Loucy (cell line): ENCODE data around the gene ATXN7L3.

Experiments used
- H2AFZ ChIP-seq: fragments of 200-600 bp; sonication (generic); 2 replicates; pipeline ENCODE4 v1.6.0; 2016; ENCODE audit warnings: antibody characterized with exemption, mild to moderate bottlenecking, low read length, moderate library complexity
- H3F3A ChIP-seq: fragments of 200-600 bp; 2 replicates; pipeline ENCODE4 v1.6.0; 2016; ENCODE audit warnings: antibody characterized with exemption, low read depth, mild to moderate bottlenecking
- H3K27me3 ChIP-seq: fragments of 200-600 bp; sonication (generic); 2 replicates; pipeline ENCODE4 v1.6.1; 2014; ENCODE audit warnings: low read length, mild to moderate bottlenecking; ENCODE audit not compliant: insufficient read depth, poor library complexity, severe bottlenecking
- H3K36me3 ChIP-seq: fragments of 200-600 bp; sonication (generic); 2 replicates; pipeline ENCODE4 v1.6.1; 2016; ENCODE audit warnings: low read length; ENCODE audit not compliant: insufficient read depth
- H3K4me1 ChIP-seq: fragments of 200-600 bp; sonication (generic); 2 replicates; pipeline ENCODE4 v1.5.1; 2014; ENCODE audit warnings: low read length, mild to moderate bottlenecking; ENCODE audit not compliant: insufficient read depth, poor library complexity, severe bottlenecking
- H3K4me2 ChIP-seq: fragments of 200-600 bp; sonication (generic); 2 replicates; pipeline ENCODE4 v1.6.0; 2014; ENCODE audit warnings: antibody characterized with exemption, low read length, low read depth, mild to moderate bottlenecking; ENCODE audit not compliant: poor library complexity, severe bottlenecking
- H3K4me3 ChIP-seq: fragments of 200-600 bp; sonication (generic); 2 replicates; pipeline ENCODE4 v1.5.1; 2014; ENCODE audit warnings: low read length, mild to moderate bottlenecking, mixed read lengths; ENCODE audit not compliant: poor library complexity, severe bottlenecking
- H3K79me2 ChIP-seq: fragments of 200-600 bp; sonication (generic); 2 replicates; pipeline ENCODE4 v1.6.1; 2014; ENCODE audit warnings: low read length; ENCODE audit not compliant: insufficient read depth
- H3K9ac ChIP-seq: fragments of 200-600 bp; sonication (generic); 2 replicates; pipeline ENCODE4 v1.6.0; 2014; ENCODE audit warnings: mild to moderate bottlenecking, low read depth, low read length, moderate library complexity; ENCODE audit not compliant: poor library complexity, severe bottlenecking
- H3K9me2 ChIP-seq: fragments of 200-600 bp; sonication (generic); replicated peaks from 2 replicates; pipeline ENCODE4 v1.6.1; 2016; ENCODE audit warnings: low read depth, low read length, mixed read lengths
- H3K9me3 ChIP-seq: fragments of 200-600 bp; sonication (generic); 2 replicates; pipeline ENCODE4 v1.6.1; 2014; ENCODE audit warnings: mild to moderate bottlenecking, antibody characterized with exemption, low read length, low read depth; ENCODE audit not compliant: insufficient read depth
- H4K20me1 ChIP-seq: fragments of 200-600 bp; sonication (generic); 2 replicates; pipeline ENCODE4 v1.6.0; 2014; ENCODE audit warnings: antibody characterized with exemption, low read length, mild to moderate bottlenecking; ENCODE audit not compliant: insufficient read depth, poor library complexity, severe bottlenecking
- EZH2phosphoT487 ChIP-seq: fragments of 200-600 bp; IDR thresholded peaks from 2 replicates; pipeline ENCODE4 v1.6.1; 2018; ENCODE audit warnings: antibody characterized with exemption, mild to moderate bottlenecking, moderate library complexity, borderline replicate concordance
- TF ChIP-seq, protein P1 (sequence below): fragments of 200-600 bp; sonication (generic); conservative IDR thresholded peaks from 2 replicates; pipeline ENCODE4 v1.5.1; 2014; ENCODE audit warnings: mild to moderate bottlenecking, antibody characterized with exemption, low read length

Gene ATXN7L3

DNA sequence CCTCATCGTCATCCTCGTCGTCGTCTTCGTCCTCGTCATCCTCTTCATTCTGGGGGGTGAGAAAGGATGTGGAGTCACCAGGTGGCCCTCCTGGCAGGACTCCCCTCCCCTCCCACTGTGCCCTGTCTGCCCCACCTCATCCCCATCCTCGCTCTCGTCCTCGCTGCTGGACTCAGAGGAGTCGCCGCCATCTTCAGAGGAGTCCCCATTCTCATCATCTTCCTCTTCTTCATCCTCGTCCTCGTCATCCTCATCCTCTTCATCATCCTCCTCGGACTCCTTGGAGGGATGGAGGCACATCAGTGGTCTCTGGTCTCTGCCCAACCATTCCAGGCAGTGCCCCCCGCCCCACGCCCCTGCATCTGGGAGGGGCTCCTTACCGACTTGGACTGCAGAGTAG lies 7.6 kb upstream of the ATXN7L3 start:
- H3K9me2 ChIP-seq, result no peaks in the 10 kb centered on the region
- H3K27me3 ChIP-seq, result no peaks in the 10 kb centered on the region
- no peaks in the 10 kb centered on the region for H3K79me2 ChIP-seq
- H3F3A ChIP-seq, result 0 out of 2 replicates have a peak, but pooled peaks cover 4% of the 10 kb centered on the region
- TF ChIP-seq, protein P1, sequence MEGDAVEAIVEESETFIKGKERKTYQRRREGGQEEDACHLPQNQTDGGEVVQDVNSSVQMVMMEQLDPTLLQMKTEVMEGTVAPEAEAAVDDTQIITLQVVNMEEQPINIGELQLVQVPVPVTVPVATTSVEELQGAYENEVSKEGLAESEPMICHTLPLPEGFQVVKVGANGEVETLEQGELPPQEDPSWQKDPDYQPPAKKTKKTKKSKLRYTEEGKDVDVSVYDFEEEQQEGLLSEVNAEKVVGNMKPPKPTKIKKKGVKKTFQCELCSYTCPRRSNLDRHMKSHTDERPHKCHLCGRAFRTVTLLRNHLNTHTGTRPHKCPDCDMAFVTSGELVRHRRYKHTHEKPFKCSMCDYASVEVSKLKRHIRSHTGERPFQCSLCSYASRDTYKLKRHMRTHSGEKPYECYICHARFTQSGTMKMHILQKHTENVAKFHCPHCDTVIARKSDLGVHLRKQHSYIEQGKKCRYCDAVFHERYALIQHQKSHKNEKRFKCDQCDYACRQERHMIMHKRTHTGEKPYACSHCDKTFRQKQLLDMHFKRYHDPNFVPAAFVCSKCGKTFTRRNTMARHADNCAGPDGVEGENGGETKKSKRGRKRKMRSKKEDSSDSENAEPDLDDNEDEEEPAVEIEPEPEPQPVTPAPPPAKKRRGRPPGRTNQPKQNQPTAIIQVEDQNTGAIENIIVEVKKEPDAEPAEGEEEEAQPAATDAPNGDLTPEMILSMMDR, result no peak
- no peak for TF ChIP-seq EZH2phosphoT487
- no peak overlapping the region for H3K4me2 ChIP-seq
- H4K20me1 ChIP-seq, result no peaks in the 10 kb centered on the region
- H3K36me3 ChIP-seq, result peaks cover 49% of the 10 kb centered on the region; the same call in 1 of the 2 replicates
- H2AFZ ChIP-seq, result no peak overlapping the region
- no peak overlapping the region for H3K4me3 ChIP-seq
- H3K4me1 ChIP-seq, result peaks cover 4% of the 10 kb centered on the region
- H3K9ac ChIP-seq, result no peak overlapping the region
- H3K9me3 ChIP-seq, result no peaks in the 10 kb centered on the region

DNA sequence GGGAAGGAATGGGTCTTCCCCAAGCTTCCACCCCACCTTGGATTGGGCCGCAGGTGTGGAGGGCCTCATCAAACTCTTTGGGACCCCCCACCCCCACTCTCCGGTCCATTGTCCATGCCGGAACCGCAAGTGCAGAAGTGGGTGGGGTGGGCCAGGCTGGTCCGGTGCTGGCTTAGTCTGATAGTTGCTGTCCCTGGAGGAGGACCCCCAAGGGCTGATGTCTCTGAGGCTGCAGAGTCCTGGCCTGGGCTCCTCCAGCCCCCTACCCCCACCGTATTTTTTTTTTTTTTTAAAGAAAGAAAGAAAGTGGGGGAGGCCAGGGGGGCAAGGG lies 7.1 kb upstream of the ATXN7L3 start:
- Histone ChIP-seq H3K79me2 (no peaks in the 10 kb centered on the region), H4K20me1 (no peaks in the 10 kb centered on the region), H3K36me3 (peaks cover 45% of the 10 kb centered on the region; the same call in 1 of the 2 replicates), H3K9me2 (no peaks in the 10 kb centered on the region), H3K27me3 (no peaks in the 10 kb centered on the region), H3K9me3 (no peaks in the 10 kb centered on the region), H3K4me3 (no peak overlapping the region), H3F3A (0 out of 2 replicates have a peak, but pooled peaks cover 4% of the 10 kb centered on the region), H3K9ac (no peak overlapping the region), H3K4me1 (peaks cover 4% of the 10 kb centered on the region), H2AFZ (no peak overlapping the region), H3K4me2 (no peak overlapping the region)
- TF ChIP-seq EZH2phosphoT487, result no peak
- TF ChIP-seq, protein P1, result no peak

DNA sequence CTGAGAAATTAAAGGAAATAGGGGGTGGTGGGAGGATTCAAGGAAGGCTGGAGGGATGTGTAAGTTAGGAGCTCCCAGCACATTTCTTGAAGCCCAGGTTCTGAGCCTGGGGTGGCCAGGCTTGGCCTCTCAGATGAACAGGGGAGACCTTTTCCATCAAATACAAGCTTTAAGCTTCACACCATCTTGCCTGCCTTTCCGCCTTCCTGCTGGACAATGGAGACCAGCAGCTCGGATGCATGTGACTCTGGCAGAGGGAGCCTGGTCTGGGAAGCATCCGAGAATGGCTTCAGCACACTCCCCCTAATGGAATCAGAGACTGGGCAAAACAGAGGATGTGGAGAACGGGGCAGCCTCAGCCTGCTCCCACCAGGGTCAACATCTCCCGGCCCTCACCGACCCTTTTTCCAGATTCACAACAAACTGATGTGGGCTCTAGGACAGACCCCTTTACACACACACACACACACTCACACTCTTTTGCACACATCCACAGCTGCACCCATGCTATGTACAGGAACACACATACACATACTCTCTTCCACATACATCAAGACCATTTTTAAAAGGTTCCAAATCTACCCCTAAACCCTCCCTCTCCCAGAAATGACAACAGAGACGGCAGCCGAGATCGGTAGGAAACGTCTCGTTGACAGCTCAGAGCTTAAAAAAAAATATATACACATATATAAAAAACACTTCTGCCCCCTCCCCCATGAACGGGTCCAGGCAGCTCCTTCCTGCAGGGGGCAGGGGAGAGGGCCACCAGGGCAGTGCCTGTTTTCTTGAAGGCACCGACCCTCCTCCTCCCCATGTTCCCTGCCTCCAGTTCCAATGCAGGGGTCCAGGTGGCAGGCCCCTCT lies 6.5 kb upstream of the ATXN7L3 start:
- H3K9ac ChIP-seq, result no peak overlapping the region
- peaks cover 5% of the 10 kb centered on the region for H3K4me1 ChIP-seq
- no peaks in the 10 kb centered on the region for H4K20me1 ChIP-seq
- H3K36me3 ChIP-seq, result peaks cover 39% of the 10 kb centered on the region; the same call in 1 of the 2 replicates
- H3K9me2 ChIP-seq, result no peaks in the 10 kb centered on the region
- H3F3A ChIP-seq, result 0 out of 2 replicates have a peak, but pooled peaks cover 4% of the 10 kb centered on the region
- TF ChIP-seq, protein P1, result peak; percentile 32; the same call in 1 of the 2 replicates
- no peak for TF ChIP-seq EZH2phosphoT487
- H3K79me2 ChIP-seq, result no peaks in the 10 kb centered on the region
- no peaks in the 10 kb centered on the region for H3K27me3 ChIP-seq
- H3K4me3 ChIP-seq, result no peak overlapping the region
- H2AFZ ChIP-seq, result no peak overlapping the region
- H3K4me2 ChIP-seq, result no peak overlapping the region
- no peaks in the 10 kb centered on the region for H3K9me3 ChIP-seq
